ENCODE measurements around the gene ECT2.

GRCh38 chr3:172855037-172855436 is 104.5 kb downstream of the ECT2 start:
- TF ChIP-seq SNAI2 (CRISPR knock-in tag; IDR thresholded peaks at IDR 0.05) (no peak), PATZ1 (CRISPR knock-in tag; IDR thresholded peaks at IDR 0.05; ENCODE audit: borderline replicate concordance) (no peak), TOX (CRISPR knock-in tag; IDR thresholded peaks at IDR 0.05; ENCODE audit: borderline replicate concordance) (no peak), RARB (CRISPR knock-in tag; IDR thresholded peaks at IDR 0.05) (no peak), OSR1 (CRISPR knock-in tag; IDR thresholded peaks at IDR 0.05) (no peak)
